GM12892 (cell line): ENCODE results near the gene IL2RG.

Source experiments
- DNase-seq: peaks from one replicate; pipeline ENCODE4 v3.0.0; 2011; ENCODE audit not compliant: insufficient read length
- FAIRE-seq: peaks from 2 replicates; lab custom pipeline; 2011; peaks lifted over from hg19 to GRCh38; lab: Jason Lieb, UNC
- POLR2A ChIP-seq: IDR thresholded peaks from 2 replicates; pipeline ENCODE4 v1.6.1; 2011; ENCODE audit warnings: low read depth, low read length, control low read depth
- POLR2AphosphoS5 ChIP-seq: IDR thresholded peaks from 2 replicates; pipeline ENCODE4 v1.6.1; 2011; ENCODE audit warnings: low read depth, low read length, control low read depth
- TAF1 ChIP-seq: IDR thresholded peaks from 2 replicates; pipeline ENCODE4 v1.6.1; 2011; ENCODE audit warnings: low read depth, mild to moderate bottlenecking, control low read depth, low read length, borderline replicate concordance

The IL2RG gene

DNA sequence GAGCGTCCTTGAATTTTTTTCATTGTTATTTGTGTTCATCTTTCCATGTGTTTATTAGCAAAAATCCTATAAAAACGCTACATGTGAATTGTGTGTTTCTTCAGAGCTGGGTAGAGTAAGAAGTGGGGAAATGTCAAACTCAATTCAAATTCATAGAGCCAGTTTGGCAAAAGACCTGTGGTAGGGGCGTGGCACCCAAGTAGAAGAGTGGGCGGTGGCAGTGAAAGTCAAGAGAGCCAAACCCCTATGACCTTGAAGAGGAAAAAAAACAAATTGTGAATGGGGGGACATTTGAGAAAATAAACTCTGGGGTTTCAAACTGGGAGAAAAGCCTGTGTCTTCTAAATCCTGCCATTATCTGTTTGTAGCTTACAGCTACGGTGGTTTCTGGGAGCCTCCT is 20.1 kb downstream of the IL2RG start:
- DNase-seq (no peak), FAIRE-seq (no peak)
- TF ChIP-seq POLR2A, result no peak
- no peak for TF ChIP-seq TAF1
- no peak for TF ChIP-seq POLR2AphosphoS5

DNA sequence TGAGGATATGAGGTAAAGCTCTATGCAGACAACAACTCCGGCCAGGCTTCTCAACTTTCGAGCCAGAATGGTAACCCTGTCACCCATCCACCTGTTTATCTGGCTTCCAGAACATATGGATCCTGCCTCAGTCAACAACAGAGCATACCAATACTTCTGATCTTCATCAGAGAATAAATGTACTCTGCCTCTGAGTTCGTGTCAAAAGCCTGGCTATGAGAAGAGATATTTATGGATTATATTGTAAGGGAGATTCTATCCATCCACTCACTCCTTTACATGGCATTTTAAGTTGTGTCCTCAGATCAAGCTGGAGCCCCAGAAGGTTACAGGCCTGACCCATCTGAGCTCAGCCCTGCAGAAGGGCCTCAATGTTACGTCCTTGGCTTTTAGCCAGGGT is 25.5 kb downstream of the IL2RG start:
- DNase-seq (no peak), FAIRE-seq (no peak)
- TF ChIP-seq POLR2A (no peak), TAF1 (no peak), POLR2AphosphoS5 (no peak)

DNA sequence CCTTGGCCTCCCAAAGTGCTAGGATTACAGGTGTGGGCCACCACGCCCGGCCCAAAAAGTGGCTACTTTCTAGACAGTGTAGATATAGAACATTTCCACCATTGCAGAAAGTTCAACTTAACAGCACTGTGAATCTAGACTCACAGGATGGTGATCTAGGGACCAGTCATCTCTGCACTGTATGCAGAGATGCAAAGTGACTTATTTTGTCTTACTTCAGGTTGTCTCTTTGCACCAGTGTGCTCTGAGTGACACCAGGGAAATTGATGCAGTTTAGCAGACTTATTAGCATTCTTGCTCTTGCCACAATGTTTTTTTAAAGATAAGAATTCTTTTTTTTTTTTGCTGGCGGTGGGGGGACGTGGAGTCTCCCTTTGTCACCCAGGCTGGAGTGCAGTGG is 28.6 kb downstream of the IL2RG start:
- FAIRE-seq (no peak), DNase-seq (no peak)
- no peak for TF ChIP-seq TAF1
- TF ChIP-seq POLR2AphosphoS5, result no peak
- no peak for TF ChIP-seq POLR2A

DNA sequence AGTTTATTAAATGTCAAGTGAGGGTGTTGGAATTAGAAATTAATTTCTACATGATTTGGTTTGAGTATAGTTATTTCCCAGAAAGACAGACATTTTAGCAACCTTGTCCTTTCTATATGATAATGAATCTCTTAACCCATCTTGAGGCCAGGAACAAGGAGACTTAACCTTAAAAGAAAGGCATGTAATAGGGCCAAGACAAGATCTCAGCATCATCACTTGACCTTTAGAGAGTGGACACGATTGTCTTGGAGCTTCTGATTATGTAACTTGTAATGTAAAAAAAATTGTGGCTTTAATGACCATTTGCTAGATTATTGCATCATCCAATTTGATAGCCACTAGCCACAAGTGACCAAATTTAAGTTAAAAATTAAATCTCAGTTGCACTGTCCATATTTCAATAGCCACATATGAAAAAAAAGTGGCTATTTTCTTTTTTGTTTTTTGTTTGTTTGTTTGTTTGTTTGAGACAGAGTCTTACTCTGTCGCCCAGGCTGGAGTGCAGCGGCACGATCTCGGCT is 29.2 kb downstream of the IL2RG start:
- no peak for TF ChIP-seq TAF1
- FAIRE-seq (no peak), DNase-seq (no peak)

DNA sequence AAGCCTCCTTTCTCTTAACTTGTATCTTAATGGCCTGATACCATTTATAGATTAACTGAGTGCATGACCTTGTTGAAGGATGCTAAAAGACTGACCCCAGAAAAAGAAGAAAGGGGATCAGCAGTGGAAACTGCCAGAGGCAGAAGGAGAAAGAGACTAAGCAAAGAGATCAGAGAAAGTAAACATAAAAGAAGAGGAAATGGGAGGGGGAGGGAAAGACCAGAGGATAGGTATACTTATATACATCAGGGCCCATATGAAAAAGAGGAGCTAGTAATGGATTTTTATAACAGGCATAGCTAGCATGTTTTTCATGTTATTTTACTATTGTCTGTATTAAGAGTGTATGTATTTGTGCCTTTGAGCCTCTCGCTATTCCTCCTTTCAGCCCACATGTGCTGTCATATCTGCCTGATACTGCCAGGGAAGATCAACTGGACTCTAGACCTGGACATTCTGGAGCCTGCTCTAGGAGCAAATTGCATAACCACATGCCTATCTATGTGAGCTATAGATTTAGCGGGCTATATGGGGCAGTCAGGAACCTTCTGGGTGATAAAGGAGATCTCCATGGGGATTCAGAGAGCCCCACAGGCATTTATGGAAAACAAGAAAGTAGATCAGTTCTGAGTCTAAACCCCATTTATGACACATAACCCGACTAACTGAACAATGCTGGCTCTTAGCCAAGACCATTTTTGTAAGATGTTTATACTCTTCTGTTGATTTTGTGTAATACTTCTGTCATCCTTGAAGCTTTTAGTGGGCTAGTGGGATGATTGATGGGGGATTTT is 29.9 kb downstream of the IL2RG start:
- no peak for DNase-seq
- no peak for TF ChIP-seq POLR2AphosphoS5
- FAIRE-seq, result no peak

DNA sequence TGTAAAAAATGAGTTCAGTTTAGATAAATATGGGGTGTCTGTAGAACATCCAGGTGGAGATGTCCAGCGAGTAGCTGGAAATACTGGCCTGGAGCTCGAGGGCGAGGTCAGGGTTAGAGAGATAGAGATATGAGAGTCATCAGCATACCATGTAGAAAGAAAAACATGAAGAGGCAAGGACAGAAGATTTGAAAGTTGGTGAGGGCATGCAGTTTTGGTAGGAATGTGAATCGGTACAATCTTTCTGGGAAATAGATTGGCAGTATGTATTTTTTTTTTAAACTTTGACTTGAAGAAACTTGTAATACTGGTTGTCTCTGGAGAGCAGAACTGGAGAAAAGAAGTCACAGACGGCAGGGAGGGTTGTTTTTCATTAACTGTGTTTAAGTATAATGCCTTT is 40.8 kb downstream of the IL2RG start:
- FAIRE-seq, result peak; percentile 66
- no peak for TF ChIP-seq POLR2AphosphoS5
- TF ChIP-seq POLR2A, result no peak
- no peak for TF ChIP-seq TAF1
- DNase-seq, result no peak

DNA sequence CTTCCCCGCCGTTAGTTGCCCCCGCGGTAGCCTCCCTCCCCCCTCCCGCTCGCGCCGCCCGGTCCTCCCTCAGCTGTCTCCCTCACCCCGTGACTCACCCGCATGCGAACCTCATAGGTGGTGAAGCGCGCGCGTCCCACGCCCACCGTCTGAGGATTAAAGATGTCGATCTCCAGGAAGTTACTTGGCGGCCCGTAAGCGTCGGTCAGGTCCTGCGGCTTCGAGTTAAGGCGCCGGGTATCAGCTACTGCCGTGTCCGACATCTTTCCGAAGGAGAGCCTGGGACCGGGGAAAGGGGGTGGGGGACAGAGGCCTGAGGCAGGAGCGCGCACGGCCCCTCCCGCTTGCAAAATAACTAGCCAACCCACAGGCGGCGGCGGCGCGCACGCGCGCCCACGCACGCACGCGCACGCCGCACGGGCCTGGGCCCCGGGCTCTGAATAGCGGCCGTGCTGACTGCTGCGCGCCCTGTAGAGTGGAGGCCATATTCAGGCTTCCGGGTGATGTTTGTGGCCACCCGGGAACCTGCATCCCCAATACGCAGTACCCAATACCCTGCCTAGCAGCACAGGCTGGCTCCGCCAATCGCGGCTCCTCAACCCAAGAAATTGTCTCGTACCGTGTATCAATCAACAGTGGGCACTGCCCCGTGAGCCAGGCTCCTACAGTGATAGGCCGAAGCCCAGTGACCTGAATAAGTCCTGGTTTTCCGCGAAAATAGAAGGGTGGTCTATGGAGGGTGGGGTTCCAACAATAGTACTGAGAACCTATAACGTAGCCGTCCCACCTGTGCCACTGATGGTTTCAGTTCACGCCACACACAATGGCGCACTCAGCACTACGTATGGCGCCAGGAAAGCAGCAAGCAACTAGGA is 43.1 kb downstream of the IL2RG start, which contains the start of gene SNX12:
Gene SNX12 (minus strand): TSS at position 291 of the 875 bp plus-strand sequence. CDS start 28 bp downstream, at position 263.
- TF ChIP-seq TAF1 (peak; percentile 33; the same call in 1 of the 2 replicates), POLR2A (peak; percentile 74), POLR2AphosphoS5 (peak; percentile 59)
- peak; percentile 91 for FAIRE-seq
- DNase-seq, result peak; percentile 64

DNA sequence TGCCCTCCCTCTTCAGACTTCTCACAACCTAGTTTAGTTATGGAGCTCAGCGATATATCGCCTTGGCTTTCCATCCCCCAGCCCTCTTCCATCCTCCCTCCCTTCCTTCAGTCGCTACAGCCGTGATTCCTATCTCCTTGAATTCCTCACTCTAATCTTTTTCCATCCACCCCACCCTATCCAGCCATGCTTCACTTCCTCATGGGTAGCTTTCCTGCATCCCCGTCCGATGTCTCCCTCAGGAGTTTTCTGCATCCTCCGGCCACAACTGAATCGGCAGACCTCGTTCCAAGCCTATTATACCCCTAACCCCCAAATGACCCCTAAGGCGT is 43.7 kb downstream of the IL2RG start:
- DNase-seq (no peak), FAIRE-seq (no peak)
- TF ChIP-seq TAF1 (no peak), POLR2AphosphoS5 (no peak), POLR2A (no peak)

DNA sequence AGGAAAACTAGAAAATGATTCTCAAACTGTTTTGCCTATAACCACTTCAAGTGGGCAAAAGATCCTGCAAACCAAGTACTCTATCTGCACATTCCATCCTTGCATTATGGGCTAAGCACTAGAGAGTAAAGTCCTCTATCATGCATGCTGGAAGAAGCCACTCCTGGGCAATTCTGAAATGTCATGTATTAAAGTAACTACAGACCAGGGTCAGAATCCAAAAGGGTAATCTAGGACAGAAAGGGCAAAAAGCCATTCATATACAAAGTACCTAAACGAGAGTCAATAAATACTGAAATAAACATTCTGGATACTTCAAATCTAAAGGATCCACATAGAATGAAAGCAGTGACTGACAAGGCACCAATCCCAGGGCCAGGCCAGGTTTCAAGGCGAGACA is 44.3 kb downstream of the IL2RG start:
- DNase-seq (no peak), FAIRE-seq (no peak)
- TF ChIP-seq POLR2A (no peak), POLR2AphosphoS5 (no peak), TAF1 (no peak)

DNA sequence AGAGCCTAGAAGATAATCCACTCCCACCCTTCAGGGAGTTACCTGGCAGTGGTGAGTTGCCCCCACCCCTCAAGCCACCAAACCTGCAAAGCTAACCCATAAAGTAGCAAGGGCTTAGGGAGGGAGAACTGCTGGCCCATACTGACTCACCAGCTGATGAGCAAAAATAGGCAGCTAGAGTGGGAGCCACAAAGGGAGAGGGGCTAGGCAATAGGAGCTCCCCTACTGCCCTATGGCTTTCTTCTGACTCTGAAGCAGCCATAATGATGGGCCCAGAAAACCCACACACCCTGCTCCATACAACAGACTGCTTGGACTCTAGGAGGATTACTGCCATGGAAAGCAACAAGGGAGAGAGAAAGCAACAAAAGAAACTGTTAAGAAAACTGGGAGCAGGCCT is 51.2 kb downstream of the IL2RG start:
- no peak for DNase-seq
- no peak for TF ChIP-seq POLR2A
- no peak for TF ChIP-seq POLR2AphosphoS5
- no peak for TF ChIP-seq TAF1
- FAIRE-seq, result no peak

DNA sequence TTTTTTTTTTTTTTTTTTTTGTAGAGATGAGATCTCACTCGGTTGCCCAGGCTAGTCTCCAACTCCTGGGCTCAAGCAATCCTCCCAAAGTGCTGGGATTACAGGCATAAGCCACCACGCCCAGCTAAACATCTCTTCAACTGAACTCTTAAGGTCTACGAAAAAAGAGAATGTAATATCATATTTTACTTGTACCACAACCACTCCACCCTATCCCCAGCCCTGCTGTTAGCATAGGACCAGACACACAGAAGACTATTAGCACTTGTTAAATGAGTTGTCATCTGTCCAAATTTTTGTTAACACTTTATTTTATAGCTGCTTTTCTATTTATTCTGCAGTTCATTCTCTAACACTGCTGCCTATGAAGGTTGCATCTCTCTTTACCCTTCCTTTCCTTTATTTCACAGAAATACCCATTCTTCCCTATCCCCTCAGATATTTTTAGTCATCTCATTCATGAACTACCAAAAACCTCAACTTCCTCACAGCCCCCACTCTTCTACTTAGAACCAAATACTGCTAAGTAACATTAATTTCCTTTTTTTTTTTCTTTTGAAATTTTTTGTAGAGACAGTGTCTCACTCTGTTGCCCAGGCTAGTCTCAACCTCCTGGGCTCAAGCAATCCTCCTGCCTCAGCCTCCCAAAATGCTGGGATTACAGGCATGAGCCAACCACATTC is 53.4 kb downstream of the IL2RG start:
- TF ChIP-seq POLR2AphosphoS5 (no peak), POLR2A (no peak), TAF1 (no peak)
- no peak for DNase-seq
- FAIRE-seq, result no peak
